DMS153 treated with DMSO at 0.1 percent for 48 hours (cell line): ENCODE measurements around the gene GAPVD1.
"Not testable (repeated sequence)": the region's sequence is repeated elsewhere in the genome, so short reads cannot be mapped to it uniquely, and the experiment has no call there.

Experiments used
- DNase-seq: peaks from one replicate; lab custom pipeline; 2025; ENCODE audit not compliant: unreplicated experiment; lab: John Stamatoyannopoulos, UW

Gene GAPVD1

DNA sequence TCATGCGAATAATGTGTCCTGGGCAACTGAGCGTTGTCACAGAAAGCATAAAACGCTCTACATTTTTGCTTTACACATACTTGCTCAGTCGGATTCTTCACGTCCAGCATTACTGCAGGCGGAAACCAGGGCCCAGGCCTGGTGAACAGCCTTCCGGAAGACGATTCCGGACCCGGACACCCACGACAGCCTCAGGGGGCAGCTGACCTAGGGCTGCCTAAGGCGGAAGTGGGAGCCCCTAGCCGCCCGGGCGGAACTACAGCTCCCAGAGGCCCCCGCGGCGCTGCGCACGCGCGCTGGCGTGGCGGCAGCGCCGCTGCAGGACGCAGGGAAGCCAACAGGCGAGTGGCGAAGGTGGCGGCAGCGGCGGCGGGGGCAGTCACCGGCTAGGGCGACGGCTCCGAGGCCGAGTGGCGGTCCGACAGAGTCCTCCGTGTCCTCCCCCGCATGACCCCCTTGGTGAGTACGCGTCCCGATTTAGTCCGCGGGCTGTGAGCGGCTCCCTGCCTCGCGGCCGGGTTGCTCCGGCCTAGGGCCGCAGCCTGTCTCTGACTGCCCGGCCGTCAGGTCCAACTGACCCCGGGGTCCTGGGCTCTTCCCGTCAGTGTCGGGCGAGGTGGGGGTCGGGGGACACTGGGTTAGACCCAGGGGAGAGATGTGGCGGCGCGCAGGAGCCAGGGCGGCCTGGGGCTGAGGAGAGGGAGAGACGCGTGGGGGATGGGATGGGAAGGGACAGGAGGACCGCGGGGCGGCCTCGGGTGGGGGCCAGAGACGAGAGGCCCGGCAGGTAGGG lies at the start of gene GAPVD1:
Gene GAPVD1 (plus strand): TSS at position 326 of the 793 bp plus-strand sequence. CDS start 37,096 bp downstream, outside the sequence.
- peak; percentile 54 for DNase-seq

DNA sequence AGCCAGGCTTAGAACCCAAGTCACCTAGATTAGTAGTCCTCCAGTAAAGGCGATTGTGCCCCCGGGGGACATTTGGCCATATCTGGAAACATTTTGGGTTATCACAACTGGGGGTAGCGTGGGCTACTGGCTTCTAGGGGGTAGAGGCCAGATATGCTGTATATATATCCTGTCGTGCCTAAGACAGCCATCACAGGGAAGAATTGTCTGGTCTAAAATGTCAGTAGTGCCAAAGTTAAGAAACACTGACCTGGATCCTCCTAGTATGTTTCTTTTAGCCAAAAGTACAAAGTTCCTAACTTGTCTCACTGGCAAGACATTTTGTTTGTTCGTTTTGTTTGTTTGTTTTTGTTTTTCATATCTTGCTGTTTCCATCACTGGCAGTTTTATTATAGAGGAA lies 47.4 kb upstream of the GAPVD1 start:
- DNase-seq = no peak

GRCh38 chr9:125218621-125219020 lies 43.0 kb upstream of the GAPVD1 start:
- no peak for DNase-seq

DNA sequence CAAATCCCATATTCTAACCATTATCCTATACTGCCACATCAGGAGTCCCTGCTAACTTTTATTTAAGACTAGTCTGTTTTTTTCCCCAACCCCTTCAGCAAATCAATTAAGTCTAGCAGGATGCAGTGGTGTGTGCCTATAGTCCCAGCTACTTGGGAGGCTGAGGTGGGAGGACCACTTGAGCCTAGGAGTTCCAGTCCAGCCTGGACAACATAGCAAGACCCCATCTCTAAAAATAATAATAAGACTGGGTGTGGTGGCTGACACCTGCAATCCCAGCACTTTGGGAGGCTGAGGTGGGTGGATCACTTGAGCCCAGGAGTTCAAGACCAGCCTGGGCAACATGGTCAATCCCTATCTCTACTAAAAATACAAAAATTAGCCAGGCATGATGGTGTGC lies 36.8 kb upstream of the GAPVD1 start:
- not testable (repeated sequence) for DNase-seq

GRCh38 chr9:125227761-125228160 lies 33.9 kb upstream of the GAPVD1 start:
- no peak for DNase-seq

DNA sequence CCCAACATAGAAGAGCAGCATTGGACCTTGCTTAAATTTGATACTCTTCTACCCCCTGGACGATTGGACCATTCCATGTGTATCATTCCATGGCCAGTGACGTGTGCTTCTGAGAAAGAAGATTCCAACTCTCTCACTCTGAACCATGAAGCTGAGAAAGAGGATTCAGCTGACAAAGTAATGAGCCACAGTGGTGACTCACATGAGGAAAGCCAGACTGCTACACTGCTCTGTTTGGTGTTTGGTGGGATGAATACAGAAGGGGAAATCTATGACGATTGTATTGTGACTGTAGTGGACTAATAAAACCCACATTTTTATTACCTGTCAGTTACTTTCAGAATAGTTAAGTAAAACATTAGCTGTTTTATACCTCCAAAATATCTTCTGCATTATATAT lies 27.9 kb upstream of the GAPVD1 start:
- DNase-seq = no peak

DNA sequence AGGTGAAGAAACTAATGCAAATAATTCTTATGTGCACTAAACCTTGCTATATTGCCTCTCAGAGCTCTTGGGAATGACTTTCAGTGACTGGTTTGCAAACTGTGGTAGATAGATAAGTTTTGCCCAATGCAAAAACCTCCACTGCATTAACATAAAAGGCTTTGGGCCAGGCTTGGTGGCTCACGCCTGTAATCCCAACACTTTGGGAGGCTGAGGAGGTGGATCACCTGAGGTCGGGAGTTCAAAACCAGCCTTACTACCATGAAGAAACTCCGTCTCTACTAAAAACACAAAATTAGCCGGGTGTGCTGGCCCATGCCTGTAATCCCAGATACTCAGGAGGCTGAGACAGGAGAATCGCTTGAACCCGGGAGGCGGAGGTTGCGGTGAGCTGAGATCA lies 27.5 kb upstream of the GAPVD1 start:
- not testable (repeated sequence) for DNase-seq

GRCh38 chr9:125235804-125236519 lies 25.7 kb upstream of the GAPVD1 start:
- DNase-seq = no peak

- DNase-seq = not testable (repeated sequence)
Measured at GRCh38 chr9:125236520-125237159, 25.0 kb upstream of the GAPVD1 start.

DNA sequence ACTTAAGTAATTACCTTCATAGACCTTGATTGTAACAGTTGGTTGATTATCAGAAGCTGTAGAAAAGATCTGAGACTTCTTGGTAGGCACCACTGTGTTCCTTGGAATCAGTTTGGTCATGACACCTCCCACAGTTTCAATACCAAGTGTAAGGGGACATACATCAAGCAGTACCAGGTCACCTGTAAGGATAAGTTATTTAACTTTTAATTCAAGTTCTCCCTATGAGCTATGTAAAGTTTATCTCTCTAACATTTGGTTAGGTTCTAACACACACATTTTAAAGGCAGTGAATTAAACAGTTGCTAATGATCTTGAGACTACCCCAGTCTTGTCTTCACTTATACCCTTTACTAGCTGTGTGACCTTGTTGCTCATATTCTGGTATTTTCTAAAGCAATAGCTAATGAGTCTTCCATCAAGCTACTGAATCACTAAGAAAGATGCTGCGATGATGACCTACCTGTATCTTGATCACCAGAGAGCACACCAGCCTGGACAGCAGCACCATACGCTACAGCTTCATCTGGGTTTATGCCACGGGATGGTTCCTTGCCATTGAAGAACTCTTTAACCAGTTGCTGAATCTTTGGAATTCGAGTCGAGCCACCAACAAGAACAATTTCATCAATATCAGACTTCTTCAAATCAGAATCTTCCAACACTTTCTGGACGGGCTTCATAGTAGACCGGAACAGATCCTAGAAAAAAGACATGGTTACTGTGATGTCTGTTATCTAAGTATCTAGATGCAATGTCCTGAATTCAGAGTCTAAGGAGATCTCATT lies 23.3 kb upstream of the GAPVD1 start:
- DNase-seq = no peak

GRCh38 chr9:125238915-125239446 lies 22.6 kb upstream of the GAPVD1 start:
- no peak for DNase-seq

DNA sequence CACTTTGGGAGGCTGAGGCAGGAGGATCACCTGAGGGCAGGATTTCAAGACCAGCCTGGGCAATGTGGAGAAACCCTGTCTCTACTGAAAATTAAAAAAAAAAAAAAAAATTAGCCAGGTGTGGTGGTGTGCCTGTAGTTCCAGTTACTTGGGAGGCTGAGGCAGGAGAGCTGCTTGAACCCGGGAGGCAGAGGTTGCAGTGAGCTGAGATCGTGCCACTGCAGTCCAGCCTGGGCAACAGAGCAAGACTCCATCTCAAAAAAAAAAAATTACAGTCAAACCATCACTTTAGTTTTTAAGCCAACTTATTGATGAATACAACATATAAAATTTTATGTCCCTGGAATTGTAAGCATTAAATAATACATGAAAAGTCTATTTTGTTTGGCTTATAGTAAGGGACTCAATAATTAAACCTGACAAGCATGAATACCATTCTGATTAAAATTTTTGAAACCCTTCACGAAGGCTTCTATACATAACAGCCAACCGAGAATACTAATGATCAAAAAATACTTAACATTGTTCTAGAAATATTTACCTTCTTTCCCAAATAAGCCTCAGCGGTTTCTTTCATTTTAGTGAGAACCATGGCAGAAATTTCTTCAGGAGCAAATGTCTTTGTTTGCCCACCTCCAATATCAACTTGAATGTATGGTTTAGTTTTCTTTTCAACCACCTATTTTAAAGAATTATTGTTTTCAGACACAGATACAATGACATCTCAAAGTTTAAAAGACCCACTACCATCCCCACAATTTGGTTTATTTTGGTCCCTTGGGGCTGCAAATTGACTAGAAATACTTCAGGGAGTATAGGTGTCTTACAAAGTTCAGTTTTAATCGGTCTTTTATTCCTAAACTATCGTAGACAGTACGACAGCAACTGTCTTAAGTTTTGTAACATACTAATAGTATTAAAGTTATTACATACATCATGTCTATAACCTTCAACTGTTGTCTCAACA lies 21.7 kb upstream of the GAPVD1 start:
- DNase-seq = no peak

GRCh38 chr9:125240649-125240999 lies 21.0 kb upstream of the GAPVD1 start:
- no peak for DNase-seq

- peak; percentile 99 for DNase-seq
Measured at GRCh38 chr9:125241000-125241862, 20.4 kb upstream of the GAPVD1 start, which contains the start of gene HSPA5. Gene HSPA5, minus strand, starts transcription at chr9:125241343. Its CDS starts 217 bp downstream, at chr9:125241126.

DNA sequence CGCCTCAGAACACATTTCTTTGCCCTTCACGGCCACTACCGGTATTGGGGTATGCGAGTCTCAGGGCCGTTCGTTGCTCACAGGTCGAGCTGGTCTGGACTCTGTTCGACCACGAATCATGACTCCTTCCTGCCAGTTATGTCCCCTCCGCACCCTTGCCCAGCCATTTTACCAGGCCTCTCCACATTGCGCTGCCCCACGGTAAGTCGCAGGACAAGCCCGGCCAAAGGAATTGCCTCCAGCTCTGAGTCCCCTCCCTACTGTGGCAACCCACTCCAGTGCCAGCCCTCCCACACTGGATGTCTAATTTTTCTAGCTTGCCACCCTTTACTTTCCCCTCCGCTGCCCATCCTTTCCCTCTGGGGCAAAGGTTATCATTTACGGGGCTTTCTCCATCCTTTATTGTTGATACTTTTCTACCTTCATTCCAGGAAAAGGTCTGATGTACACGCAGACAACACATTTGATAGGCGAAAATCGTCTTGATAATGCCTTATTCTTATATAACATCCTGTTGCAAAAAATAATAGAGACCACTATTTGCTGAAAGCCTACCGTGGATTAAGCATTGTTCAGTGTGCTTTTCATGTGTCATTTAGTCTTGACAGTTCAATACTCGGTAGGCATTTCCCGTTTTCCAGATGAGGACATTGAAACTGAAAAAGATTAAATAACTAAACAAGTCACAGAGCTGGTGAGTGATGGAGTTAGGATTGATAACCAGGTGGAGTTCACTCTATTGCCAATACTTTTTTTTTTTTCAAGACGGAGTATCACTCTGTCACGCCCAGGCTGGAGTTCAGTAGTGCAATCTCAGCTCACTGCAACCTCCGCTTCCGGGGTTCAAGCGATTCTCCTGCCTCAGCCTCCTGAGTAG lies 19.5 kb upstream of the GAPVD1 start:
- no peak for DNase-seq

DNA sequence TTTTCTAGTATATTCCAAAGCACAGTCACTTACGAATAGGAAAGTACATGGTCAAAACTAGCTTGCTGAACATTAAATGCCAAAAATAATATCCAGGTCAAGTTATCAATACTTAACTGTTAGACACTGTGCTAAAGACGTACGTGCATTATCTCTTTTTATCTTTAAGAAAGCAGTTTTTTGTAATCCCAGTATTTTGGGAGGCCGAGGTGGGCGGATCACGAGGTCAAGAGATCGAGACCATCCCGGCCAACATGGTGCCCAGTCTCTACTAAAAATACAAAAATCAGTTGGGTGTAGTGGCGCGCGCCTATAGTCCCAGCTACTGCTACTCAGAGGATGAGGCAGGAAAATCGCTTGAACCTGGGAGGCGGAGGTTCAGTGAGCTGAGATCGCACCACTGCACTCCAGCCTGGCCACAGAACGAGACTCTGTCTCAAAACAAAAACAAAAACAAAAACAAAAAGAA lies 17.8 kb upstream of the GAPVD1 start:
- no peak for DNase-seq

GRCh38 chr9:125246261-125246667 lies 15.4 kb upstream of the GAPVD1 start:
- DNase-seq = no peak

DNA sequence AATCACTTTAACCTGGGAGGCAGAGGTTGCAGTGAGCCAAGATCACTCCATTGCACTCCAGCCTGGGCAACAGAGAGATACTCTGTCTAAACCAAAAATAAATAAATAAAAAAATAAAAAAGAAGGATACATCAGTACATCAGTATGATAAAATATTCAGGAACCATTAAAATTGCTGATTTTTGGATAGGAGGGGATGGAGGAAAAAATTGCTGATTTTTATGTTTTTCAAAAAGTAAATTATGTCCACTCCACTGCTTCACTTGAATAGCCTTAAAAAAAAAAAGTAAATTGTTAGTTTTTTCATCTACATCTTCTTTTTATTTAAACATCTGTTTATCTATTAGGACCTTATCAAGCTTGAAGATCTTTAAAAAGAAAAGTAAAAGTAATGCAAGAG lies 7.4 kb upstream of the GAPVD1 start:
- DNase-seq = no peak
